Activated CD4-positive, alpha-beta T cell treated with anti-CD3 and anti-CD28 coated beads, Interleukin-2, amount 10 ng/mL, durations not matched to agents 7 days and 5 days (primary cell): Measurements from ENCODE around the gene STOM. TPM values are rescaled to one million over a fixed set of nuclear protein-coding genes. Genes with fewer than 3 reads are reported as not detected.

Experiments
- CTCF ChIA-PET: fragments of 350-600 bp; sonication (Branson Sonifier 250); formaldehyde crosslinking; loops from one replicate; lab custom pipeline; 2021; ENCODE audit warnings: antibody characterized with exemption; lab: Charles Lee
- POLR2A ChIA-PET: fragments of 350-600 bp; sonication (Branson Sonifier 250); formaldehyde crosslinking; loops from one replicate; lab custom pipeline; 2021; ENCODE audit warnings: antibody characterized with exemption; lab: Charles Lee
- DNase-seq: peaks from one replicate; pipeline ENCODE4 v3.0.0-alpha.2; 2020
- H3K27ac Mint-ChIP-seq: one replicate; pipeline ENCODE4 v1.8.0; 2021; ENCODE audit warnings: mild to moderate bottlenecking, moderate library complexity, mixed read lengths
- H3K27me3 Mint-ChIP-seq: one replicate; pipeline ENCODE4 v1.8.0; 2021; ENCODE audit warnings: mixed read lengths
- H3K36me3 Mint-ChIP-seq: one replicate; pipeline ENCODE4 v1.8.0; 2021; ENCODE audit warnings: low read depth, mixed read lengths
- H3K4me1 Mint-ChIP-seq: one replicate; pipeline ENCODE4 v1.8.0; 2021; ENCODE audit warnings: mixed read lengths
- H3K4me3 Mint-ChIP-seq: one replicate; pipeline ENCODE4 v1.8.0; 2021; ENCODE audit warnings: mild to moderate bottlenecking, moderate library complexity, mixed read lengths
- H3K9me3 Mint-ChIP-seq: one replicate; pipeline ENCODE4 v1.8.0; 2021; ENCODE audit warnings: mixed read lengths
- total RNA-seq, 2 experiments: library from RNA; stranded (reverse); gene quantifications; one replicate each; pipeline ENCODE4 v1.2.3, GENCODE V29; 2021

Gene STOM
- total RNA-seq, 2 experiments from 2014 or later, result 35.5 to 48.1 TPM

GRCh38 chr9:121299467-121300282, 70.4 kb downstream of the STOM start:
- Mint-ChIP-seq H3K36me3 (no peaks in the 10 kb centered on the region), H3K27me3 (peaks cover 21% of the 10 kb centered on the region)

GRCh38 chr9:121298689-121299466, 71.2 kb downstream of the STOM start:
- DNase-seq, result no peak
- Mint-ChIP-seq H3K27ac (no peak overlapping the region), H3K27me3 (peaks cover 21% of the 10 kb centered on the region), H3K36me3 (no peaks in the 10 kb centered on the region), H3K9me3 (no peaks in the 10 kb centered on the region), H3K4me1 (peaks cover 17% of the 10 kb centered on the region), H3K4me3 (peak overlapping the region; percentile 47)
- CTCF ChIA-PET, result interaction anchor here (0.7 to 1.9 kb wide), 6 partner anchors 16 to 89 kb away, joined by 3 to 7 read pairs (median 4); no protein-coding TSS in a partner anchor
- POLR2A ChIA-PET, result no interaction called here

More at GRCh38 chr9:121299467-121300282, 70.4 kb downstream of the STOM start:
- peak overlapping the region; percentile 62 for H3K4me3 Mint-ChIP-seq
- POLR2A ChIA-PET, result no interaction called here
- peaks cover 17% of the 10 kb centered on the region for H3K4me1 Mint-ChIP-seq
- peak; percentile 13 for DNase-seq
- H3K9me3 Mint-ChIP-seq, result no peaks in the 10 kb centered on the region
- H3K27ac Mint-ChIP-seq, result no peak overlapping the region
- CTCF ChIA-PET, result interaction anchor here (0.7 to 1.9 kb wide), 5 partner anchors 15 to 90 kb away, joined by 3 to 7 read pairs (median 4); no protein-coding TSS in a partner anchor

DNA sequence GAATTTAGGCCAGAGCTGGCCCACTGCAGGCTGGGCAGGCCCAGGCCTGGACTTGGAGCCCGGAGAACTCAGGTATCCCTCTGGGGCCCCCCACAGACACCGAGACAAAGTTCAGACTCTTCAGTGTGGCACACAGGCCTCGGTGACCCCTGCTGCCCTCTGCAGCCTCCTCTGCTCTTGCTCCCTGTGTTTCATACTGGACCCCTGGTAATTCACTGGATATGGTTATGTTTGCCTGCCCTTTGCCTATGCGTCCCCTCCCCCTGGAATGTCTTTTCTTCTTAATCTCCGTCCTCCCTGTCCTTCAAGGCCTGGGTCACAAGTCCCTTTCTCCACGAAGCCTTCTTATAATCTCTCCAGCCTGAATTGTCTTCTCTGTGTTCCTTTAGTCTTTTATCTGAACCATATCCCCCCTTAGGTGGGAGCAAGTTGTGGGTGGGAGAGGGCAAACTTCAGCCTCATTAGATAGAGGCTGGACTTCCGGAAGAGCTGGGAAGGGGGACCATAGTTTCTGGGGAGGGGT, 72.0 kb downstream of the STOM start:
- ChIA-PET POLR2A (no interaction called here), CTCF (interaction anchor here (0.8 to 1.9 kb wide), 2 partner anchors 17 to 22 kb away, joined by 4 read pairs; no protein-coding TSS in a partner anchor)
- DNase-seq, result no peak
- peaks cover 21% of the 10 kb centered on the region for H3K27me3 Mint-ChIP-seq
- no peaks in the 10 kb centered on the region for H3K9me3 Mint-ChIP-seq
- peaks cover 17% of the 10 kb centered on the region for H3K4me1 Mint-ChIP-seq
- no peak overlapping the region for H3K4me3 Mint-ChIP-seq
- H3K27ac Mint-ChIP-seq, result no peak overlapping the region
- H3K36me3 Mint-ChIP-seq, result no peaks in the 10 kb centered on the region

DNA sequence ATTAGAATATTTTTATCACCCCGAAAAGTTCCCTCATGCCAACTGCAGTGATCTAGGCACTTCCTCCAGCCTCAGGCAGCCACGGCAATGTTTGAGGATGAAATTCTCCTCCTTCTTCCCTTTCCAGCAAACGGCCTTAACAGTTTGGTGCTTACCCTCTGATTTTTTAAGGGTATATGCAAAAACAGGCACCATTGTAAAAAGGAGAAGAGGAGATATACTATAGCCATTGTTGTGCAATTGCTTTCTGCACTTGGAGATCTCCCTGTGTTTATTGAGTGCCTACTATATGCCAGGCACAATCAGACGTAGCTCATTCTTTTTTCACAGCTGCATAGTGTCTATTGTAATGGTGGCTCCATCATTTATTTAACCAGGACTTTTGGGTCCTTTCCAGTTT, 72.7 kb downstream of the STOM start:
- Mint-ChIP-seq H3K4me1 (peaks cover 17% of the 10 kb centered on the region), H3K4me3 (no peak overlapping the region), H3K9me3 (no peaks in the 10 kb centered on the region), H3K27me3 (peaks cover 21% of the 10 kb centered on the region), H3K27ac (no peak overlapping the region), H3K36me3 (no peaks in the 10 kb centered on the region)
- POLR2A ChIA-PET, result no interaction called here
- CTCF ChIA-PET, result interaction anchor here (1.2 kb wide), 1 partner anchor 19 kb away, joined by 4 read pairs; no protein-coding TSS in a partner anchor
- no peak for DNase-seq

GRCh38 chr9:121296213-121297127, 73.6 kb downstream of the STOM start:
- POLR2A ChIA-PET, result no interaction called here
- CTCF ChIA-PET, result interaction anchor here (0.5 to 2.2 kb wide), 3 partner anchors 18 to 335 kb away, joined by 4 to 8 read pairs (median 5); no protein-coding TSS in a partner anchor
- no peak for DNase-seq

DNA sequence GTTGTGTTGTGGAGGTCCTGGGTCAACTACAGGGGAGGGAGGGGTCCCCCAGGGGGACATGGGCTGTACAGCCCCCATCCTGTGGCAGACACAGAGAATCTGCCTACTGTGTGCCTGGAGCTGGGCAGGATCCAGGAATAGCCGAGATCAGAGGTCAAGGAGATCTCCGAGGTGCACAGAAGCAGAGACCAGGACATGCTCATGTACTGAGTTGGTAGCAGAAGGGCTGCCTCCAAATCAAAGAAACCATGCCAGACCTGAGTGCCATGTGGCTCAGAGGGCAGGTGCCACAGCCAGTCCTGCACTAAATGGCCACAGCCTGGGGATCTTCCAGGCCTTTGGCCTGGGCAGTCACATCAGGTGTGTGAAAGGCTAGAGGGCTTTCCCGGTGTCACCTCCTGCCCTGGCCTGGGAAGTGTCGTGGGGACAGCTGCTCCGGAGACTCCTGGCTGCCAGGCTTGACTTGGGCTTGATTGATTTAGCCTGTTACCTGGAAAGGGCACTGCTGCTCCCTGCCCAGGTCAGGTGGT, 74.3 kb downstream of the STOM start:
- H3K4me3 Mint-ChIP-seq, result no peak overlapping the region
- H3K9me3 Mint-ChIP-seq, result no peaks in the 10 kb centered on the region
- ChIA-PET CTCF (interaction anchor here (0.5 to 2.2 kb wide), 2 partner anchors 25 to 336 kb away, joined by 5 to 8 read pairs; no protein-coding TSS in a partner anchor), POLR2A (no interaction called here)
- DNase-seq, result no peak
- H3K27me3 Mint-ChIP-seq, result peaks cover 21% of the 10 kb centered on the region
- H3K4me1 Mint-ChIP-seq, result peaks cover 17% of the 10 kb centered on the region
- no peaks in the 10 kb centered on the region for H3K36me3 Mint-ChIP-seq
- no peak overlapping the region for H3K27ac Mint-ChIP-seq

More at GRCh38 chr9:121296213-121297127, 73.6 kb downstream of the STOM start:
- no peaks in the 10 kb centered on the region for H3K9me3 Mint-ChIP-seq
- no peaks in the 10 kb centered on the region for H3K36me3 Mint-ChIP-seq
- H3K27me3 Mint-ChIP-seq, result peaks cover 21% of the 10 kb centered on the region
- H3K4me3 Mint-ChIP-seq, result no peak overlapping the region
- peaks cover 17% of the 10 kb centered on the region for H3K4me1 Mint-ChIP-seq
- no peak overlapping the region for H3K27ac Mint-ChIP-seq

DNA sequence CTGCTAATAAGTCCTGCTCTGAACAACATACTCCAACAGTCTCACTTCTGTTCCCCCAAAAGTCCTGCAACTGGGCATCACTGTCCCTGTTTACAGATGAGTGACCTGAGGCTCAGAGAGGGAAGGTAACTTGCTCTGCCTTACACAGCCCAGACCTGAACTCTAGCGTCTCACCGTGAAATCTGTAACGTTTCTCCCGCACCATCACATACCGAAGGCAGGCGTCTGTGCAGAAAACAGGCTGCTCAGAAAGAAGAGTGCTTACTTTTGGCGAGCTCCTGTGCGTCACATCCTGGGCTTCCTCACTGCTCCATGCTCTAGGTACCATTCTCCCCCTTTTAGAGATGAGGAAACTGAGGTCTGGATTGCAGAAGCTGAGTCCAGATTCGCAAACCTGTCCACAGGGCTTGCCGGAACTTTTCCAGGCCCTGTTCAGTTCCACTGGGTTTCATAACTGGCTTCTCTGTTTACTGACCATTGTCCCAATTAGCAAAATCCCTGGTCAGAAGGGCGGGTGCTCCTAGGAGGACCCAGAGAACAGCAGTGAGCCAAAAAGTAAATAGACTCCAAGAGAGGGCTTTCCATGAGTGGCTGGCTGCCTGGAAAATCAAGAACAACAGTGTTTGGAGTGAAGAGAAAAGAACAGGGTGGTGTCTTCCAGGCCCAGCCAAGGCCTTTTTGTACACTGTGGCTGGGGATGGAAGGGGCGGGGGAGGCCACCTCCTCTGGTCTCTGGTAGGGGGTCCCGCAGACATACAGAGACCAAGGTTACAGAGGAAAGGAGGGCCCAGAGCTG, 75.0 kb downstream of the STOM start:
- no peaks in the 10 kb centered on the region for H3K9me3 Mint-ChIP-seq
- H3K4me1 Mint-ChIP-seq, result peaks cover 11% of the 10 kb centered on the region
- DNase-seq, result no peak
- ChIA-PET CTCF (interaction anchor here (1.4 to 2.2 kb wide), 2 partner anchors 25 to 40 kb away, joined by 4 to 8 read pairs; no protein-coding TSS in a partner anchor), POLR2A (no interaction called here)
- H3K36me3 Mint-ChIP-seq, result no peaks in the 10 kb centered on the region
- no peak overlapping the region for H3K27ac Mint-ChIP-seq
- peaks cover 15% of the 10 kb centered on the region for H3K27me3 Mint-ChIP-seq
- H3K4me3 Mint-ChIP-seq, result no peak overlapping the region

DNA sequence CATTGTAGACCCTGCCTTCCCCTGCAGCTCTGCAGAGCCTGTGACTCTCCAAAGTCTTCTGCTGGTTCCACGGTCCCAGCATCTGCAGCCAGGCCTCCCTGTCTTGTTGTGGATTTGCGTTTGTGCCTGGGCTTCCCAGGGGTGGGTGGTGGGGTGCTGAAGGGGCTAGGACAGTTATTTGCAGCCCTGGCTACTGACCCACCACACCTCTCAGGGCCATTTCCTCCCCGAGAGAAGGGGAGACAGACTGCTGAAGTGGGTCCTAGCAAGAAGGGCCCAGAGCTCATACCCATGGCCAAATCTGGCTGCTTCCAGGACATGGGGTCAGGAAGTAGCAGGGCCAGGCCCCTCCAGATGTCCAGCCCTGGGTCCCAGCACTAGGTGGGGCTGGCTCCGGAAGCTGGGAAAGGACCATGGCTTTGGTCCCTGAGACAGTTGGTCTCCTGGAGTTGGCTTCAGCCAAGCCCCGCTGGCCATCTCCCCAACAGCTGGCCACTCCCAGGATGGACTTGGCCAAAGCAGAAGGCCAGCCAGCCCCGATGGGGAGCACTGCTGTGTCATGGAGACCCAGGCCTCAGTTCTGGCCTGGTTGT, 75.8 kb downstream of the STOM start:
- CTCF ChIA-PET, result interaction anchor here (1.2 to 1.4 kb wide), 2 partner anchors 16 to 39 kb away, joined by 3 to 4 read pairs; no protein-coding TSS in a partner anchor
- POLR2A ChIA-PET, result no interaction called here

GRCh38 chr9:121292801-121293241, 77.2 kb downstream of the STOM start:
- ChIA-PET POLR2A (no interaction called here), CTCF (interaction anchor here (0.6 to 1.2 kb wide), 2 partner anchors 15 to 348 kb away, joined by 3 read pairs; no protein-coding TSS in a partner anchor)
- Mint-ChIP-seq H3K4me1 (peaks cover 9% of the 10 kb centered on the region), H3K27me3 (no peaks in the 10 kb centered on the region), H3K36me3 (no peaks in the 10 kb centered on the region), H3K4me3 (no peak overlapping the region), H3K9me3 (no peaks in the 10 kb centered on the region), H3K27ac (no peak overlapping the region)
- DNase-seq, result no peak

More for the DNA sequence above, 75.8 kb downstream of the STOM start:
- Mint-ChIP-seq H3K9me3 (no peaks in the 10 kb centered on the region), H3K4me1 (peaks cover 7% of the 10 kb centered on the region), H3K27ac (no peak overlapping the region), H3K36me3 (no peaks in the 10 kb centered on the region), H3K27me3 (peaks cover 11% of the 10 kb centered on the region), H3K4me3 (no peak overlapping the region)
- DNase-seq, result no peak

GRCh38 chr9:121292051-121292450, 78.0 kb downstream of the STOM start:
- Mint-ChIP-seq H3K27me3 (no peaks in the 10 kb centered on the region), H3K9me3 (no peaks in the 10 kb centered on the region), H3K4me1 (peaks cover 12% of the 10 kb centered on the region), H3K36me3 (no peaks in the 10 kb centered on the region), H3K27ac (no peak overlapping the region), H3K4me3 (no peak overlapping the region)
- POLR2A ChIA-PET, result no interaction called here
- DNase-seq, result no peak
- CTCF ChIA-PET, result no interaction called here
